ENCODE data around the gene CRIM1. TPM values are rescaled to one million over a fixed set of nuclear protein-coding genes. Genes with fewer than 3 reads are reported as not detected.
A peak's percentile ranks its signal among the peaks of the same experiment; 100 is the strongest.

CRIM1 gene
- total and polyA plus RNA-seq, 7 experiments from 2014 or later, result 0.10 to 7.1 (median 0.92) TPM

DNA sequence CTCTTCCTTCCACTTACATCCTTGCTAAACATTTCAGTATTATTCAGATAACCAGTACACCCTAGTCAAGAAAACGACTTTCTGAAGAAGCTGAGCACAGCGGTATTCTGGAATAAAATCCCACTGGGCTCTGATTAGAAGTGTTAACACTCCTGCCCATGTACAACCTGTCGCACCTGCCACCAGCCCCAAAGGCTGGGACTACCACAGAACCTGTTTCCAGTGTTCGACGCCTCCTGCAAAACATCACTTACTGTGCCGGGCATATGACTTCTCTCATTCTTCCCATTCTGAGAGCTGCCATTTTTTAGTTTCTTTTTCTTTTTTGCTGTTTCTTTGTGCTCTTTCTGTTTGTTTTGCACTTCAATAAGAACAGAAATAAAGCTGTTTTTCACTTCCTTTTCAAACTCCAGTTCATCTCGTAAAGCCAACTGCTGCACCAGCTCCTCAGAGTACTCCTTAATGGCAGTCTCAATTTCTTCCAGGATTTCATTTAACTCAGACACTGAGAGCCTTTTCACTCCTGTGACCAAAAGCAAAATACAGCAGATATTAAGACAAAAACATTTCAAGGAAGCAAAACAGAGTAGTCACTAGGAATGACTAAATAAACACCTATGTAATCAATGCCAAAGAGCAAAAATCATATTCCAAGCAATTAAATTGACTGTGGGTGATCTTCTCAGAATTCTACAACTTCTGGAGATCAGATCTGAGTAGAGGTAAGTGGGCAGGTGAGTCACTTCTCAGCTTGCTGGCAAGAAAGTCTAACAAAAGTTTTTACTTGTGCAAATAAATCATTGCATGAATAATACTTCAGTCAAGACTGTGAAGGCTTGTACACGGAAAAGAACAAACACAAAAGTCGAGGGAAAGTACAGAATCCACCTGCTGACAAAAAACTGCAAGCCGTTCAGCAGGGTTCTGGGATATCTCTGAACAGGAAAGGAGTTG lies 223.0 kb downstream of the CRIM1 start:
- no peaks in the 10 kb centered on the region for H3K9me3 Mint-ChIP-seq
- H3K27ac Mint-ChIP-seq, result peak overlapping the region in 5 of 9 donors; percentile 14 to 73 (median 55)
- Histone ChIP-seq H3K9me3 (ENCODE audit: control insufficient read depth in 2 of 3, low read length in 3 of 3) (no peaks in the 10 kb centered on the region), H3K4me1 (ENCODE audit: control insufficient read depth in 2 of 2, insufficient read depth in 2 of 2, low read length in 2 of 2) (no peaks in the 10 kb centered on the region), H3K27me3 (ENCODE audit: control insufficient read depth in 2 of 2, insufficient read depth in 2 of 2, low read length in 2 of 2) (no peaks in the 10 kb centered on the region), H3K4me3 (ENCODE audit: low read length) (no peak overlapping the region), H3K36me3 (ENCODE audit: control insufficient read depth in 2 of 3, insufficient read depth in 3 of 3, low read length in 3 of 3) (peaks cover 0 to 49% (median 0%) of the 10 kb centered on the region in 3 experiments), H3K27ac (ENCODE audit: low read depth, low read length) (no peak overlapping the region)
- ATAC-seq (no peak), DNase-seq (no peak)
- peaks cover 46 to 94% (median 65%) of the 10 kb centered on the region in 5 donors for H3K36me3 Mint-ChIP-seq
- peaks cover 3 to 15% (median 10%) of the 10 kb centered on the region in 7 donors for H3K4me1 Mint-ChIP-seq
- peak overlapping the region in 4 of 10 donors; percentile 7 to 57 (median 16) for H3K4me3 Mint-ChIP-seq
- H3K27me3 Mint-ChIP-seq, result no peaks in the 10 kb centered on the region
- CTCF ChIA-PET, result interaction anchor here (1.1 kb wide), 1 partner anchor 85 kb away, joined by 3 read pairs; no protein-coding TSS in a partner anchor
- POLR2A ChIA-PET, result interaction anchor here (0.8 kb wide), 1 partner anchor 16 kb away, joined by 3 read pairs; no protein-coding TSS in a partner anchor
- intact Hi-C loops (cut with micrococcal nuclease), result no loop called here

GRCh38 chr2:36579297-36579664 lies 223.7 kb downstream of the CRIM1 start:
- POLR2A ChIA-PET, result no interaction called here
- intact Hi-C loops (cut with micrococcal nuclease), result no loop called here
- Mint-ChIP-seq H3K4me1 (peaks cover 3 to 16% (median 10%) of the 10 kb centered on the region in 7 donors), H3K9me3 (no peaks in the 10 kb centered on the region), H3K4me3 (no peak overlapping the region), H3K27me3 (no peaks in the 10 kb centered on the region), H3K36me3 (peaks cover 45 to 94% (median 69%) of the 10 kb centered on the region in 5 donors), H3K27ac (peak overlapping the region in 2 of 9 donors; percentile 20 to 40)
- DNase-seq (no peak), ATAC-seq (no peak)
- Histone ChIP-seq H3K9me3 (ENCODE audit: control insufficient read depth in 2 of 3, low read length in 3 of 3) (no peaks in the 10 kb centered on the region), H3K27me3 (ENCODE audit: control insufficient read depth in 2 of 2, insufficient read depth in 2 of 2, low read length in 2 of 2) (no peaks in the 10 kb centered on the region), H3K36me3 (ENCODE audit: control insufficient read depth in 2 of 3, insufficient read depth in 3 of 3, low read length in 3 of 3) (peaks cover 0 to 53% (median 1%) of the 10 kb centered on the region in 3 experiments), H3K4me1 (ENCODE audit: control insufficient read depth in 2 of 2, insufficient read depth in 2 of 2, low read length in 2 of 2) (no peaks in the 10 kb centered on the region), H3K27ac (ENCODE audit: low read depth, low read length) (no peak overlapping the region), H3K4me3 (ENCODE audit: low read length) (no peak overlapping the region)
- CTCF ChIA-PET, result no interaction called here

GRCh38 chr2:36582538-36582937 lies 227.0 kb downstream of the CRIM1 start:
- ChIA-PET POLR2A (no interaction called here), CTCF (no interaction called here)
- Histone ChIP-seq H3K36me3 (ENCODE audit: control insufficient read depth in 2 of 3, insufficient read depth in 3 of 3, low read length in 3 of 3) (peaks cover 0 to 59% (median 3%) of the 10 kb centered on the region in 3 experiments), H3K27ac (ENCODE audit: low read depth, low read length) (no peak overlapping the region), H3K4me3 (ENCODE audit: low read length) (no peak overlapping the region), H3K4me1 (ENCODE audit: control insufficient read depth in 2 of 2, insufficient read depth in 2 of 2, low read length in 2 of 2) (no peaks in the 10 kb centered on the region), H3K9me3 (ENCODE audit: control insufficient read depth in 2 of 3, low read length in 3 of 3) (no peaks in the 10 kb centered on the region), H3K27me3 (ENCODE audit: control insufficient read depth in 2 of 2, insufficient read depth in 2 of 2, low read length in 2 of 2) (no peaks in the 10 kb centered on the region)
- ATAC-seq, result no peak
- Mint-ChIP-seq H3K36me3 (peaks cover 44 to 87% (median 75%) of the 10 kb centered on the region in 5 donors), H3K4me1 (peaks cover 1 to 18% (median 10%) of the 10 kb centered on the region in 7 donors), H3K4me3 (no peak overlapping the region), H3K27me3 (no peaks in the 10 kb centered on the region), H3K9me3 (no peaks in the 10 kb centered on the region), H3K27ac (no peak overlapping the region)
- DNase-seq, result no peak
- intact Hi-C loops (cut with micrococcal nuclease), result no loop called here

DNA sequence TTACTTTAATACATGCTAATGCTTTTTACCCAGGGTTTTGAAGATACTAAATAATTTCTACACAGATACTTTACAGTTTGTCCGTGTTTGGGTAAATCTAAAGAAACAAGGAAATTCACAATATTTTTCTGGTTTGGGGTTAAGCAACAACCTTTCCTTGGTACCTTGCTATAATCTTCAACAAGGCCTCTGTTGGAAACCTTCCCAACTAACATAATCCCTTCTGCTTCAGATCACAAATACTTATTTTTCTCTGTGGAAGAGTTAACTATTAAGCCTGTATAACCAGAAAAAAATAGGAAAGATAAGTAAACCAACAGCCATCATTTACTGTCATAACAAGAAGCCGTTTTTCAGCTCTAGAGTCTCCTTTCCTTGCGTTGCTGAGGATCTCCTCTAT lies 227.4 kb downstream of the CRIM1 start:
- H3K27me3 ChIP-seq (ENCODE audit: control insufficient read depth in 2 of 2, insufficient read depth in 2 of 2, low read length in 2 of 2), result no peaks in the 10 kb centered on the region
- CTCF ChIA-PET, result no interaction called here
- peaks cover 1 to 17% (median 10%) of the 10 kb centered on the region in 7 donors for H3K4me1 Mint-ChIP-seq
- no peaks in the 10 kb centered on the region for H3K4me1 ChIP-seq (ENCODE audit: control insufficient read depth in 2 of 2, insufficient read depth in 2 of 2, low read length in 2 of 2)
- H3K4me3 ChIP-seq (ENCODE audit: low read length), result no peak overlapping the region
- H3K36me3 Mint-ChIP-seq, result peaks cover 40 to 83% (median 71%) of the 10 kb centered on the region in 5 donors
- H3K36me3 ChIP-seq (ENCODE audit: control insufficient read depth in 2 of 3, insufficient read depth in 3 of 3, low read length in 3 of 3), result peaks cover 0 to 56% (median 3%) of the 10 kb centered on the region in 3 experiments
- no peaks in the 10 kb centered on the region for H3K9me3 Mint-ChIP-seq
- DNase-seq, result no peak
- H3K4me3 Mint-ChIP-seq, result no peak overlapping the region
- POLR2A ChIA-PET, result no interaction called here
- no peak overlapping the region for H3K27ac Mint-ChIP-seq
- intact Hi-C loops (cut with micrococcal nuclease), result no loop called here
- no peaks in the 10 kb centered on the region for H3K27me3 Mint-ChIP-seq
- no peak overlapping the region for H3K27ac ChIP-seq (ENCODE audit: low read depth, low read length)
- ATAC-seq, result no peak
- no peaks in the 10 kb centered on the region for H3K9me3 ChIP-seq (ENCODE audit: control insufficient read depth in 2 of 3, low read length in 3 of 3)

DNA sequence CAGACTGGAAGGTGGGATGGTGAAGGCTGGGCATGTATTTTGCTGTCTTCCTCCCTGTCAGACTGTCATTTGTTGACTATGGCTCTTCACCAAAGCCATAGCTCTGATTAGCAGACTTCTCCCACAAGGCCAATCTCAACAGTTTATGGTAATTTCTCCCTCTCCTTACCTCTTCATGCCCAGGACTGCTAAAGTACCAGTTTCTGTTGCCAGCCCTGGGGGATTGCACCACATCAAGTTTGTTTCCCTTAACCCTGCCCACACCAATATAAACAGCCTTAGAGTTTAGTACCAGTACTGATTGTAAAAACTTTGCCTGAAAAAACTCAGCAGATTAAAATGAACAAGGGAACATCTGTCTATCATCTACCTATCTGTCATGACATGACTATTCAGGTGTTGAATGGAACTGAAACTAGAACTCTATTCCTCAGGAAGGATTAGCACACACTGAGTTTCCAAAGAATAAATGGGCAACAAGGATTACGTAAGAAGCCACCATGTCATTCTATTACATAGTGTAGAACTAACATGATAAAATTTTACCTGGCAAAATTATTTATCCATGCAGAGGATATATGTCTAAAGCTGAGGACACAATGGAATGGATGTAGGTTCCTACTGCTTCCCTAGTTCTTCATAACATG lies 228.7 kb downstream of the CRIM1 start:
- Histone ChIP-seq H3K4me1 (ENCODE audit: control insufficient read depth in 2 of 2, insufficient read depth in 2 of 2, low read length in 2 of 2) (no peaks in the 10 kb centered on the region), H3K9me3 (ENCODE audit: control insufficient read depth in 2 of 3, low read length in 3 of 3) (no peaks in the 10 kb centered on the region), H3K27ac (ENCODE audit: low read depth, low read length) (no peak overlapping the region), H3K4me3 (ENCODE audit: low read length) (no peak overlapping the region), H3K36me3 (ENCODE audit: control insufficient read depth in 2 of 3, insufficient read depth in 3 of 3, low read length in 3 of 3) (peaks cover 0 to 52% (median 6%) of the 10 kb centered on the region in 3 experiments), H3K27me3 (ENCODE audit: control insufficient read depth in 2 of 2, insufficient read depth in 2 of 2, low read length in 2 of 2) (no peaks in the 10 kb centered on the region)
- peaks cover 28 to 75% (median 63%) of the 10 kb centered on the region in 5 donors for H3K36me3 Mint-ChIP-seq
- H3K4me3 Mint-ChIP-seq, result no peak overlapping the region
- peaks cover 0 to 10% (median 2%) of the 10 kb centered on the region in 7 donors for H3K4me1 Mint-ChIP-seq
- peak overlapping the region in 1 of 9 donors; percentile 27 for H3K27ac Mint-ChIP-seq
- DNase-seq (no peak), ATAC-seq (no peak)
- no peaks in the 10 kb centered on the region for H3K9me3 Mint-ChIP-seq
- CTCF ChIA-PET, result no interaction called here
- H3K27me3 Mint-ChIP-seq, result no peaks in the 10 kb centered on the region
- intact Hi-C loops (cut with micrococcal nuclease), result no loop called here
- POLR2A ChIA-PET, result no interaction called here

GRCh38 chr2:36586672-36587071 lies 231.1 kb downstream of the CRIM1 start:
- no peaks in the 10 kb centered on the region for H3K9me3 Mint-ChIP-seq
- H3K27me3 ChIP-seq (ENCODE audit: control insufficient read depth in 2 of 2, insufficient read depth in 2 of 2, low read length in 2 of 2), result no peaks in the 10 kb centered on the region
- no peak overlapping the region for H3K27ac ChIP-seq (ENCODE audit: low read depth, low read length)
- no peaks in the 10 kb centered on the region for H3K9me3 ChIP-seq (ENCODE audit: control insufficient read depth in 2 of 3, low read length in 3 of 3)
- H3K4me1 Mint-ChIP-seq, result peaks cover 5 to 21% (median 13%) of the 10 kb centered on the region in 7 donors
- no peaks in the 10 kb centered on the region for H3K4me1 ChIP-seq (ENCODE audit: control insufficient read depth in 2 of 2, insufficient read depth in 2 of 2, low read length in 2 of 2)
- ChIA-PET CTCF (no interaction called here), POLR2A (no interaction called here)
- peaks cover 15 to 62% (median 60%) of the 10 kb centered on the region in 5 donors for H3K36me3 Mint-ChIP-seq
- H3K4me3 Mint-ChIP-seq, result no peak overlapping the region
- no peaks in the 10 kb centered on the region for H3K27me3 Mint-ChIP-seq
- H3K36me3 ChIP-seq (ENCODE audit: control insufficient read depth in 2 of 3, insufficient read depth in 3 of 3, low read length in 3 of 3), result peaks cover 3 to 37% (median 7%) of the 10 kb centered on the region in 3 experiments
- intact Hi-C loops (cut with micrococcal nuclease), result no loop called here
- no peak overlapping the region for H3K4me3 ChIP-seq (ENCODE audit: low read length)
- no peak for DNase-seq
- no peak for ATAC-seq
- no peak overlapping the region for H3K27ac Mint-ChIP-seq

Data from naive thymus-derived CD4-positive, alpha-beta T cell (primary cell).